HT-29 (cell line): Measurements from ENCODE around the gene COL4A4. TPM values are rescaled to one million over a fixed set of nuclear protein-coding genes. Genes with fewer than 3 reads are reported as not detected.

Source experiments
- DNase-seq: peaks from one replicate; pipeline ENCODE4 v3.0.0-alpha.2; 2015; ENCODE audit warnings: low spot score
- total RNA-seq: library from RNA; depleted of rRNA; stranded (reverse); fragments of >200 nt; shearing (Covaris generic); gene quantifications from 2 replicates; pipeline ENCODE4 v1.2.3, GENCODE V29; 2014

Gene COL4A4
- total RNA-seq, 1 experiment from 2014 or later: not detected

DNA sequence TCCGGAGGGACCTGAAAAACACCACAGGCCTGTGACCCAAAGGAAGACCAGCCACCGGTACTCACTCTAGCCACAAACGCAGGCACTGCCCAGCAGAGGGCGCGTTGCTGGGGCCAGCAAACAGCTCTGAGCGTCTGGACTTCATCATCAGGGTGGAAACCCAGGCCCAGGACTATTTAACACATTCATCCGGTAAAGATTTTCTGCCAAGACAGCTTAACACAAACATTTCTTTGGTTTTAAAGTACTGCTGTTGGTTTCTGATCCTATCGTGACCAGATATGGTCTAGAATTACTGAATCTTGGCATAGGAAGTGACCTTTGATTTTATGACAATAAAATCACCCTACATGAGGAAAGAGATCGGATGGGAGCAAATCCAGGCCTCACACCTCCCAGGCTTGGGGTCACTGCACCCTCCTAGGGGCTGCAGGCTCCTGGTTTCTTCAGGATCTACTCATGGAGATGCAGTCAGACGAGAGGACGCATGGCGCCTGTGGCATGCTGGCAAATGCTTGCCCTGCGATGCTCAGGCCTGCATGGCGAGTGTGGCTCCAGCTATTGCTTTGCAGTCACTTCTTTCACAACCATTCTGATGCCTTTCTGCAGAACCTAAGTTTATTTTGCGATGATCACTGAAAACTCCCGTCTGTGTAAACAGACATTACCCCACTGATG is 130.4 kb downstream of the COL4A4 start:
- peak; percentile 60 for DNase-seq

DNA sequence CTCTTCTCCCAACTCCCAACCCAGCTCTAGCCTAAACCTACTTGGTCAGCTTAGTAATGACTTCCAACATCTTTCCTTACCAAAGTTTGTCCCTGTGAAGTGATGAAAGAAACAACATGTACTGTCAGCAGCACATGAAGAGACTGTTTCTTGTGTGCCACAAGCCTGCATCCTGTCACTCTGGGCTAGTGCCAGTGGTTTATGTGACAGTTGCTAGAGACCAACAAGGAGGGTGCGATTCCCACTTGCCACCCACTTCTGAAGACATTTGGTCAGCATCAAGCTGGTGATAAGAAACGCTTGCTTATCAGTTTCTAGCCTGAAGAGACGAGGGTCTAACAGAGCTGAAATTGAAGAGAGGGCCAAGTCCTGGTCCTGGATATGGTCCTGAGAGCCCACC is 132.6 kb downstream of the COL4A4 start:
- no peak for DNase-seq

DNA sequence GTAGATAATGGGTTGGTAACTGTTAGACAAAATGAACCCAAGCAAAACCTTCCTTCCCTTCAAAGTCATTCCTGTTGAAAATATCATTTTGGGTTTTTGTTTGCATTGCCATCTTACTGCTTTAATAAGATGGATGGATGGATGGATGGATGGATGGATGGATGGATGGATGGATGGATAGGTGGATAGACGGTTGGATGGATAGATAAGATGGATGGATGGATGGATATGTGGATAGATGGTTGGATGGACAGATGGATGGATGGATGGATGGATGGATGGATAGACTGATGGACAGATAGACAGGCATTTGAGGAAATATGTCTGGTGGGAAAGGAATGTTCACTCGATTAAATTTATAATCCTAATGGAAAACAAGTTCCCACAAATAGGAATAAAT is 133.2 kb downstream of the COL4A4 start:
- no peak for DNase-seq

DNA sequence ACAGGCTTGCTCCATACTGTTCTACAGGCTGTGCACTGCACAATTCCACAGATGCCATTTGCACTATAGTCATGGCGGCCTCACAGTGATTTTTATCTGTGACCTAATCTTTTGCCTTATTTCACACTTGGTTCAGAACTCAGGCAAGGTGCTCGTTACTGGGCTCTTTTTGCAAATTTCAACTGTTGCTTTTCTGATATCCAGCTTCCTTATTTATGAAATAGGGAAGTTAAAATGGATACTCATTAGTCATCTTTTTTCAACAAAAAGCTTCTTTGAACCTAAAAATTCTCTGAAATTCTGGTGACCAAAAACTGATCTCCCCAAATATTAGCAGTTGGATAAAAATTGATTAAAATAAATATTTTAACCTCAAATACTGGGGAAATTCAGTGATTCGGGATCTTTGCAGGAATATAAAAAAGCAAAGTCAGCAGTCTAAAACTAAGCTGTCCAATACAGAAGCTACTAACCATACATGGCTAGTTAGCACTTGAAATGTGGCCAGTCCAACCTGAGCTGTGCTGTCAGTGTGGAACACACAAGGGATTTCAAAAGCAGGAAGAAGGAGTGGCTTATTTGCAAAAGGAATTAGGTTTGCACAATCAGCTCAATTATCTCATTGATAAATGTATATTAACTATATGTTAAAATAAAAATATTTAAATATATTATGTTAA is 134.4 kb downstream of the COL4A4 start:
- no peak for DNase-seq

DNA sequence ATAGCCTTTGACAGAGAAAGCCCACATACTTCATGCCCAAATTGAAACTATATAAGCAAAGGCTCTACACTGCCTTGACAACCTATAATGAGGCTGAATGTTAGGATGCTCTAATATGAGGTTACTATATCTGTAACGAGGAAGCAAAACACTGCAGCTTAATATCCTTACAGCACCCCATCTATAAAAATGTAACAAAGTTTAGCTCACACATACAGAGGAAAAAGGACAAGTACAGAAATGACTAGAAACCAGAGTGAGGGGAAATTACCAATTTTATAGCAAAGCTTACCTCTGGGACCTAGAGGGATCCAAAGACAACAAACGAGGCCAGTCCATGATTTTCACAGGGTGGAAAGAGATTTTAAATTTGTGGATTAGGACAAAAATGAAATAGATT is 138.5 kb downstream of the COL4A4 start:
- DNase-seq: no peak

DNA sequence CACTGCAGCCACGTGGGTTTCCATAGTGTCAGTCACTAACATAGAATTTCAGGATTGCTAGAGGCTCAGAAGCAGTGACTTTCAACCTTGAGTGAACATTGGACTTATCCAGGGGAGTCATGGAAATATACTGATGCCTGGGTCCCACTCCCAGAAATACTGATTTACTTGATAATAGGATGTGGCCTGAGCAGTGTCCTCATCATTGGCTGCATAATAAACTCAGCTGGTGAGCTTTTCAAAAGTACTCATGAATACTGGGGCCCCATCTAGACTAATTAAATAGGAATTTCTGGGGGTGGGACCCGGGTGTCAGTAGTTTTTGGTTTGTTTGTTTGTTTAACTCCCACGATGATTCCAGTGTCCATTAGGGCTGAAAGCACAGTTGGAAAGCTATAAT is 141.4 kb downstream of the COL4A4 start:
- DNase-seq: no peak

DNA sequence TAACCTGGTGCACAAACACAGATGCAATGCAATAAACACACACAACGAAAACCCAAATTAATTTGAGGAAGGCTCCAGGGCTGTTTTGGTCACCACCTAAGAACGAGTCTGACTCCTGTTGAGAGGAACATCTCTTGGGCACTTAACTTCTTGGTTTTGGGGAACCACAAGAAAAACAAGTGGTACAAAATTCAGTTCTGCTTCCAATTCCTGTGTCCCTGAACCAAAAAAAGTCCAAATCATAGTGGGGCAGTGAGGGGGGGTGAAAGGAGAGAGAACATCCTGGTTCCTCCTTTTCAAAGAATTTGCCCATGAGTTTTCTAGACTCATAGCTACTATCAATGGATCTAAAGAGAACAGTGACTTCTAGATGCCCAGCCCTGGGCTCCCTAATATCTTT is 143.6 kb downstream of the COL4A4 start:
- no peak for DNase-seq

DNA sequence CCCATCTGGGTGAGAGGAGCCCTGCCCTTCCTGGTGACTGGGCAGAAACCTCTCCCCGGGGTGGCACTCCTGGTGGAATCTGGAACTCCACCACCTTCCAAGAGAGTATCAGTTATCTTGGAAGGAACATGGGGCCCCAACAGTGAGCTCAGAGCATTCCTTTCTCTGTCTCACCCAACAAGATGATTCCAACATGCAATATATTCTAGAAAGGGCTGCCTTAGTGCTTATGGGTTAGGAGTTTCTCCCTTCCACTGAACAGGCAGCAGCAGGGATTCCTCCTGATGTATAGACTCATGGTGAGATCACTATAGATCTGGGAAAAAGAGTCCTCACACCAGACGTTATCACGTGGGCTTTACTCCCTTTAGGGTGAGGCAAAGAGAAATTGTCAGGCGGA is 147.1 kb downstream of the COL4A4 start:
- no peak for DNase-seq

DNA sequence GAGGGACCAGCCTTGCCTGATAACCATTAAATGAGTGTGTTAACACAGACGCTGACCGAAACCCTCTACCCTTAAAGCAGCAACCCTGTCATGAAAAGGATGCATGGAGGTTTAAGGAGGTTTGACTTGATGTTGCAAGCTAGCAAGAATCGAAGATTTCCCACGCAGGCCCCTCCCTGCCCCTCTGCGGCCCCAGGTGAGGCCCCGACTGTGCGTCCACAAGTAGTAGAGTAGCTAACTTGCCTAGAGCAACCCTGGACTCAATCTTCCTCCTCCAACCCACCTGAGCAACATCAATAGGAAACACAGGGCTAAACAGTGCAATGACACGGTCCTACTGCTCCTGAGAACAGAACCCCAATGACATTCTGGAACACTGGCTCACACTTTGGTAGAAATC is 150.1 kb downstream of the COL4A4 start:
- no peak for DNase-seq

DNA sequence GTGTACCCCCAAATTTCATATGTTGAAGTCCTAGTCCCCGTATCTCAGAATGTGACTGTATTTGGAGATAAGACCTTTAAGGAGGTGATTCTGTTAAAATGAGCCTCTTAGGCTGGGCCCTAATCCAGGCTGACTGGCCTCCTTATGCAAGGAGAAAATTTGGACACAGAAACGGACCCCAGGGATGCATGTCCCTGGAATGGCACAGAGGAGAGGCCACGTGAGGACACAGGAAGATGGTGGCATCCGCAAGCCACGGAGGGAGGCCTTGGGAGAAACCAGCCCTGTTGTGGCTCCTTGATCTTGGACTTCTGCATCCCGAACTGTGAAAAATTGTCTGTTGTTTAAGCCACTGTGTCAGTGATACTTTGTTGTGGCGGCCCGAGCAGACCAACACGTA is 150.7 kb downstream of the COL4A4 start:
- no peak for DNase-seq

DNA sequence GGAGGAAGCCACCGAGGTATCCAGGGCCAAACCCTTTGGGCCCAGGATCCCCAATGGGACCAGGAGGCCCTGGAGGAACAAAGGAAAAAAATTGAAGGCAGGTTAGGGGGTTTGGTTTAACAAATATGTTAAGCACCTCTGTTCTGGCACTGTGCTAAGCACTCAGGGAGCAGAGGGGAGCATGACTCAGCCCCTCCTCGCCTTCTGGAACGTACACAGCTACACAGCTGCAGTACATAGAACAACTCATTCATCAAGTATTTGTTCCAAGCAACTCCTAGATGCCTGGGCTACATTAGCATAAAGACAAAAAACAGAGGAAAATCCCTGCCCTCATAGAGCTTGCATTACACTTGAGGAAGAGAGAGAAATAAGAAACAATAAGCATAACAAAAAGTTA is 153.6 kb downstream of the COL4A4 start:
- DNase-seq: no peak

DNA sequence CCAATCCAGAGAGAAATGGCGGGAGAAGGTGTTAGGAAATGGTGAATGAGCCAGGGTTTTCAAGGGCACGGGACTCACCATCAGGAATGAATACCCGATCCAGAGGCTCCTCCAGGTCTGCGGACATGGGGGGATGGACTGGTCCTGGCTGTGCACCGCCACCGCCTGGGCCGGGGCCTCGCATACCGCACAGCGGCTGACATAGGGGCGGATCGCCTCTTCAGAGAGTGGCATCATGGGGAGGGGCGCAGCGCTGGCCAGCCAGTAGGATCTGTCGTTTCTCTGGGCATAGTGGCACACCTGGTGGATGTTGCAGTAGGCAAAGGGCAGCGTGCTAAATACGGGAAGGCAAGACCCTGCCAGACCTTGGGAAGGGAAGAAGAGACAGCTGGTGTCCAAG is 156.1 kb downstream of the COL4A4 start:
- no peak for DNase-seq

DNA sequence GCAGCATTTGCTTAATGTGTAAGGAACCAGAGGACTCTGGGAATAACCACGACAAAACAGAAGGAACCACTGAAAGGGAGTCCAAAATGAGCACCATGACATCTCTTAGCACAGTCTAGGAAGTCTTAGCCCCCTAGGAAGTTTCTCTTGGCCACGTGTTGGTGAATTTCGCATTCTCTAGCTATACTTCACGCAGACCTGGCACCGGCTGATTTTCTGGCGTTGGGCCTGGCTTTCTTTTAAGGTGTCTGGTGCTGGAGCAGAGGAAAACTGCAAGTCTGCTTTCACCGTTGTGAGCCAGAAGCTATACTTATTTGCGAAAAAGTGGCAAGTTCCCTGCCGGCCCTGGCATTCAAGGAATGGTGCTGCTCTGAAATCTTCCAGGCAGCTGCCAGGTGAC is 156.9 kb downstream of the COL4A4 start:
- no peak for DNase-seq

DNA sequence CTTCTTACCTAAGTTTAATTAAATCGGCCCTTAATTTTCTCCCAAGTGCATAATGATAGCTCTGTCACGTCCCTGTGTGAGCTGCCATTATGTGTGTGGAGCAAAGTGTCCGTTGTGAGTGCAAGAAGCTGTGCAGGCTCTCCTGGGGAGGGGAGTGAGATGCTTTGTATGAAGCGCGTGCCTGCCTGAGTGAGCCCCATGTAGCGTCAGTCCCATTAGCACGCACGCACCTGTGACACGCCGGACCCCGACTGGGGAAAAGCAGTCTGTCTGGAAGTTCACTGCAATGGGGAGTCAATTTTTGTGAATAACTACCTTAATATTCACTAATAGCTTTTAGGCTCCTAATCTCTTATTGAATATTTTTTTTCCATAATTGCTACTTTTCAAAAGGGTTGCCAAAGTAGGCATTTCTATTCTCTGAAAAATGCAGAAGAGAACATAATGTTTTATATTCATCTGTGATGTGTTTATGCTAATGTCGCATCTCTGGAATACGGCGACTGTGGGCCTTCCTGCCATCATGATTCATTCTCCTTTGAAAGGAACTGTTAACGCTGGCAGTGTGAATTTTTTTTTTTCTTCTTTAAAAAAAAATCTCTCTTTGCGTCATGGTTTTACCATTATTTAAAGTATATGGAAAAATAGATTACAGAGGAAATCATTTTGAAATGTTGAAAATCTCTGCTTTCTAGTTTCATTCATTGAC is 157.7 kb downstream of the COL4A4 start:
- no peak for DNase-seq

DNA sequence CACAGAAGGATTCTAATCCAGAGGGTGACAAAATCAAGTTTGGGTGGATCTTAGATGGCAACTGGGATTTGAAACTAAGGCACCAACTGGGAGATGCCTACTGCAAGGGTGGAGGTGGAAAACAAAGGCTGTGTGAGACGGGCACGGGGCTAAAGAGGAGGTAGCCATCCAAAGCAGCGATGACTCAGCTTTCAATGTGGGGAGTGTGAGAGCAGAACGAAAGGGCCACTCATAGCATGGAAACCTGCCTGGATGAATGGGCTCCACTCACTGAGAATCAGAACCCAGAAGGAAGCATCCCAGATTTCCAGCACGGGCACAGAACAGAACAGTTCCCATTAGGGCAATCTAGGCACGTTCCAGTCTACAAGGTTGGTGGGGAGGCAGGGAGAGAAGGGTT is 159.5 kb downstream of the COL4A4 start:
- DNase-seq: no peak

DNA sequence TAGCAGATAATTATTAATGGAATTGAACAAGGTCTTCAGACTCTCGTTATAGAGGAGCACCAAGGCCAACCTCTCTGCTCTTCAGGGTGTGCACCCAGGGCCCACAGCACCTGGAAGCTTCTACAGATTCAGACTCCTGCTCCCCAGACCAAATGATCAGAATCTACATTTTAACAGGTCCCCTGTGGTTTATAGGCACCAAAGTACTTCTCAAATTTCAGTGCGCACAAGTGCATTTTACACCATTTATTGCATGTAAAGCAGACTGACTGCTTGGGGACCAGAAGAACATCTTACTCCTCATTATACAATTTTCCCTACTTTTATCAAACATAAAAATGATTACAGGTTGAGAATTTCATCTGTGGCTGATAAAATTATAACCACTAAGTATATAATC is 163.9 kb downstream of the COL4A4 start:
- DNase-seq: no peak

DNA sequence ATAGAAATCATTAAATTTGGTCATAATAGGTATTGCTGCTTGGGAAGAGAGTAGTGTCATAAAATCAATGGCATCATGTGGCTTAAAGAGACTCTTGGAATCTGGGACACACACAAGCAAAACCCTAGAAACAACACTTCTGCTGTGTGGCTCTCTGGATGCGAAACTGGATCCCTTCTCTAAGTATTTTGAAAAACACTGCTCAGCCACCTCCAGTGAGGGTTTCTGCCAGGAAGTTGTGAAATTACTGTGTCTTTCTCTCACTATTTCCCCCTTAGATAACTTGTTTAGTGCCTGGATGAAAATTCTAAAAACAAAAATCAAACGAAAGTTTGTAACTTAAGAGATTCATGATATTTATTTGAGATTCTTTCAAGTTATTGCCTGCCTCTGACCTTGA is 164.3 kb downstream of the COL4A4 start:
- DNase-seq: no peak

DNA sequence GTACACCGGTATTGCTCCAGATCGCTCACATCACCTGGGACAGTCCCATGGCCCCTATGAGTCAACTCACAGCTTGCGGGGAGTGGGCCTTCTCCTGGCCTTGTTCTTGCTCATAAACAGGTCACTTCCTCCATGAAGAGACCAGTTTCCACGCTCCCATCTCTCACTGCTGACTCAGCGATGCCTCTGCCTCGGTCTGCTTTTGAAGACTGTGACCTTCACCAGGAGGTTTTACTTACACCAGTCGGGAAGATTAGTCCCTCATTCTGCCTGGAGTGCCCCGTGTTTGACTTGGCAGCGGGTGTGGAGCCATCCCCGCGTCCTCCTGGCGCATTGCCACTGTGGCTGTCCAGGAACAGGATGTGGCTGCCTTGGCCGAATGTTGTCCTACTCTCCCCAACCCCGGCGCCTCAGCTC is 168.4 kb downstream of the COL4A4 start:
- no peak for DNase-seq

DNA sequence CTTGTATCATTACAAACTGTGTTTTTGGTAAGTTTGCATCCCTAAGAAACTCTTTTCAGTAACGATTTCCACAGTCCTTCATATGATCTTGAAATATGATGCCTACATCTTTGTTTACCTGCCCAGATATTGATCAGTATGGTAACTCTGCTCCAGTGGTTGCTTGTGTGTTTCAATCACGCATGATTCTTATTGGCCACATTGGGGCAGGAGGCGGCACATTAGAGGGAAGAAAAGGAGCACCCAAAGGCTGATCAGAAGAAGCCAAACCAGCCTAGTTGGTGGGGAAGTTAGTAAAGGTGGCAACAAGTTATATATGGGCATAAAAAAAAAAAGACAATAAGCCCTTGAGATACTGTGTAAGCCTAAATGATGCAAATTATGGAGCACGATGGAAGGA is 169.2 kb downstream of the COL4A4 start:
- DNase-seq: peak; percentile 20

DNA sequence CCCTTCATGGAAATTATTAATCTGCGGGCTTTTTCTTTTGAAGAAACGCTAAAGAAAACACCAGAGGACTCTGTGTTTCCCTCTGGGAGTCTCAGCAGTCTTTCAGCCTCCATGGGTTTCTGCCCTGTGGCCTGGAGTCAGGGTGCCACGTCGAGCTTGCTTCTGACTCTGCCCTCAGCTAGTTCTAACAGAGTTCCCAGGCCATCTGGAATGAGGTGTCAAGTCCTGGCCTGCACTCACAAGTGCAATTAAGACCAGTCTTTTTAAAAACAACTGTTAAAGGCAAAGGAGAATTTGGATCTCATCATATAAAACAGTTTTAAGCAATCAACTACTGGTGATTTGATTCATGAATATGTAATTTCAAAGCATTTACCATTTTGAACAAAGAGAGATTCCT is 170.8 kb downstream of the COL4A4 start:
- DNase-seq: no peak

DNA sequence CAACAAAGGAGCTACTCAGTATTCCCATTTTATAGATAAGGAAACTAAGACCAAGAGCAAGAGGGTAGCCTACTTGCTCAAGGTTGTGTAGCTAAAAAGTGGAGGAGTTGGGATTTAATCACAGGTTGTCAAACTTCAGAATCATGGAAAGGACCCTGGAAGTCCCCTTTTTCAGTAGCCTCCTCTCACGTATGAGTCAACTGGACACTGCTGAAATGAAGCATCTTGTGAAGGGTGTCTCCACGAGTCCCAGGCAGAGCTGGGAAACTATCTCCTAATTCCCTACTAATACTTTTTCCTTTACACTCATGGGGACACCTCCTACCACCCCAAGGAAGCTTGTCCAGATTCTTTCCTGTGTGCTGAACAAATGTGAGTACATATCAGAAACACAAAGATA is 172.3 kb downstream of the COL4A4 start:
- no peak for DNase-seq

DNA sequence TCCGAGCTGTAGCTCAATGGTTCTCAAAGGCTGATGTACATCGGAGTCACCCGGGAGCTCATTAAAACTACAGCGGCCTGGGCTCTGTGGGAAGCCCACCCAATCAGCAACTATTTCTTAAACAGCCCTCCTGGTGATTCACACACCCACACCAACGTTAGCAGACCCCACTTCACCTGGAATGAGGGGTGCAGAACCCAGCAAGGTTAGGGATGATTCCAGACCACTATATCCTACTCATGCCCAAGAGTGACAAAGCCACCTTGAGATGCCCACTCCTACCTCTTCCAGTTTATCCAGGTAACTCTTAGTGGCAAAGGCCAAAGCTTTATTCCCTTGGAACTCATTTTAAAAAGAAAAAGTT is 178.4 kb downstream of the COL4A4 start:
- DNase-seq: no peak
